ENCODE results near the gene PHLPP1.

- TF ChIP-seq POLR2A (IDR thresholded peaks at IDR 0.05; ENCODE audit: low read length) (no peak), GATA1 (IDR thresholded peaks at IDR 0.05; ENCODE audit: low read depth, low read length) (no peak)
Observed at GRCh38 chr18:62954366-62954765, 239.0 kb downstream of the PHLPP1 start.
